AG04450 (cell line): ENCODE measurements around the gene DNASE2B. TPM values are rescaled to one million over a fixed set of nuclear protein-coding genes. Genes with fewer than 3 reads are reported as not detected.
A peak's percentile ranks its signal among the peaks of the same experiment; 100 is the strongest.

ENCODE experiments used
- CTCF ChIA-PET: fragments of 300-600, 350-600 bp; formaldehyde crosslinking; extraction: SDS; loops from one replicate; lab custom pipeline; 2022; ENCODE audit warnings: antibody characterized with exemption, inconsistent platforms; lab: Charles Lee
- POLR2A ChIA-PET: fragments of 350-600 bp; formaldehyde crosslinking; extraction: SDS; loops from one replicate; lab custom pipeline; 2021; ENCODE audit warnings: antibody characterized with exemption, inconsistent platforms; lab: Yijun Ruan, JAX
- DNase-seq: peaks from one replicate; pipeline ENCODE4 v3.0.0-alpha.2; 2011; ENCODE audit warnings: low read depth, low spot score
- H3K27ac ChIP-seq: one replicate; pipeline ENCODE4 v1.5.1; 2012; ENCODE audit warnings: low read depth, low read length, control low read depth
- H3K27me3 ChIP-seq: one replicate; pipeline ENCODE4 v1.6.0; 2012; ENCODE audit warnings: low read length; ENCODE audit not compliant: control insufficient read depth, insufficient read depth
- H3K4me3 ChIP-seq: 2 replicates; pipeline ENCODE4 v1.5.1; 2011; ENCODE audit warnings: mild to moderate bottlenecking, low read depth, low read length, control low read depth
- H3K9me3 ChIP-seq: 2 replicates; pipeline ENCODE4 v1.5.1; 2012; ENCODE audit warnings: low read length; ENCODE audit not compliant: control insufficient read depth, insufficient read depth
- polyA plus RNA-seq: library from polyadenylated mRNA; depleted of rRNA; stranded (reverse); fragments of >200 nt; gene quantifications from 2 replicates; pipeline ENCODE4 v1.2.3, GENCODE V29; 2011
- TF ChIP-seq, protein P1 (sequence below): IDR thresholded peaks from 2 replicates; pipeline ENCODE4 v1.5.1; 2011; ENCODE audit warnings: low read depth, low read length, control low read depth, inconsistent platforms

Gene DNASE2B
- polyA plus RNA-seq, 1 experiment = not detected

DNA sequence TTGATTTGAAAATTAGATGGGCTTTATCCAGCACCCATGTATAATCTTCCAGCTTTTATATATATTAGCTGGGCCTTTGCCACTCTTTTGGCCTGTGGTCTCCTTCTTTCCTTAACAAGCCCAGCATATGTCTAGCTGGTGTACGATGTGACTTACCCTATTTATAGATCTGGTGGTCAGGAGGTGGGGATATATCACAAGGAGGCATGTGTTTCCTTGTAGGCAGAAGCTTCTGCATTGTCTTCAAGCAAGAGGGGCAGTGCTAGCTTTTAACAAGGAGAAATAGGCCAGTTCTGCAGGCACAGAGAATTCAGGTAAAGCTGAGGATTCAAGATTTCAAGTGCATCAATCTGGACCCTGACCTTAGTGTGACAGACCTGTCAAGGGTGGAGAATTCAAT lies 38.0 kb upstream of the DNASE2B start:
- TF ChIP-seq, protein P1, sequence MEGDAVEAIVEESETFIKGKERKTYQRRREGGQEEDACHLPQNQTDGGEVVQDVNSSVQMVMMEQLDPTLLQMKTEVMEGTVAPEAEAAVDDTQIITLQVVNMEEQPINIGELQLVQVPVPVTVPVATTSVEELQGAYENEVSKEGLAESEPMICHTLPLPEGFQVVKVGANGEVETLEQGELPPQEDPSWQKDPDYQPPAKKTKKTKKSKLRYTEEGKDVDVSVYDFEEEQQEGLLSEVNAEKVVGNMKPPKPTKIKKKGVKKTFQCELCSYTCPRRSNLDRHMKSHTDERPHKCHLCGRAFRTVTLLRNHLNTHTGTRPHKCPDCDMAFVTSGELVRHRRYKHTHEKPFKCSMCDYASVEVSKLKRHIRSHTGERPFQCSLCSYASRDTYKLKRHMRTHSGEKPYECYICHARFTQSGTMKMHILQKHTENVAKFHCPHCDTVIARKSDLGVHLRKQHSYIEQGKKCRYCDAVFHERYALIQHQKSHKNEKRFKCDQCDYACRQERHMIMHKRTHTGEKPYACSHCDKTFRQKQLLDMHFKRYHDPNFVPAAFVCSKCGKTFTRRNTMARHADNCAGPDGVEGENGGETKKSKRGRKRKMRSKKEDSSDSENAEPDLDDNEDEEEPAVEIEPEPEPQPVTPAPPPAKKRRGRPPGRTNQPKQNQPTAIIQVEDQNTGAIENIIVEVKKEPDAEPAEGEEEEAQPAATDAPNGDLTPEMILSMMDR = no peak
- Histone ChIP-seq H3K27ac (no peak overlapping the region), H3K9me3 (no peaks in the 10 kb centered on the region), H3K27me3 (no peaks in the 10 kb centered on the region), H3K4me3 (no peak overlapping the region)
- POLR2A ChIA-PET = no interaction called here
- CTCF ChIA-PET = no interaction called here
- DNase-seq = no peak

DNA sequence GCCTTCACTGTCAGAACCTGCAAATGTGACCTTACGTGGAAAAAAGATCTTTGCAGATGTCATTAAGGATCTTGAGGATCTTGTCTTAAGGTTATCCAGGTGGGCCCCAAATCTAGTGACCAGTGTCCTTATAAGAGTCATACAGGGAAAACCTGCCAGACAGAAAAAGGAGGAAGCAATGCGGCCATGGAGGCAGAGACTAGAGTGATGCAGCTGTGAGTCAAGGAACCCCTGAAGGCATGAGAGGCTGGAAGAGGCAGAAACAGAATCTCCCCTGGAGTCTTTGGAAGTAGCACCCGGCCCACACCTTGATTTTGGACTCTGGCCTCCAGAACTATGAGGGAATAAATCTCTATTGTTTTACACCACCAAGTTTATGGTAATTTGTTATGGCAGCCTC lies 36.5 kb upstream of the DNASE2B start:
- POLR2A ChIA-PET = no interaction called here
- TF ChIP-seq, protein P1 = no peak
- Histone ChIP-seq H3K9me3 (no peaks in the 10 kb centered on the region), H3K27me3 (no peaks in the 10 kb centered on the region), H3K4me3 (no peak overlapping the region), H3K27ac (no peak overlapping the region)
- DNase-seq = no peak
- CTCF ChIA-PET = no interaction called here

DNA sequence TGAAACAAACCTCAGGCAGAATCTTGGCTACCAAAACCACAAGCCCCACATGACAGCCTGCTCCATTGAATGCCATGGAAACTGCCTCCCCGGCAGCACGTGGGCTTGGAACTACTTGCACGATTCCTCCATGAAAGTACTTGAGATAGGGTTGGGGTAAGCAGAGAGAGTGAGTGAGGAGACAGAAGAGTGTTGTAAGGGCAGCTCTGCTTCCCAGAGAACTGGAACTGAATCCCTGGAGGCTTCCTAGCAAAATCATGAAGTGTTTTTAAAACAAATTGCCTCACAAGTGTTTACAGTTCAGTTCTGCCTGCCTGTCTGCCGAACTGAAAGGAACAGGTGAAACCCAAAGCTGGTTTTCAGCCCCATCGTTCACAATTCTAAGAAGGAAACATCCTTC lies 35.3 kb upstream of the DNASE2B start:
- TF ChIP-seq, protein P1 = no peak
- no peak for DNase-seq
- Histone ChIP-seq H3K27me3 (no peaks in the 10 kb centered on the region), H3K27ac (no peak overlapping the region), H3K9me3 (peaks cover 3% of the 10 kb centered on the region; the same call in 1 of the 2 replicates), H3K4me3 (no peak overlapping the region)
- CTCF ChIA-PET = no interaction called here
- POLR2A ChIA-PET = no interaction called here

DNA sequence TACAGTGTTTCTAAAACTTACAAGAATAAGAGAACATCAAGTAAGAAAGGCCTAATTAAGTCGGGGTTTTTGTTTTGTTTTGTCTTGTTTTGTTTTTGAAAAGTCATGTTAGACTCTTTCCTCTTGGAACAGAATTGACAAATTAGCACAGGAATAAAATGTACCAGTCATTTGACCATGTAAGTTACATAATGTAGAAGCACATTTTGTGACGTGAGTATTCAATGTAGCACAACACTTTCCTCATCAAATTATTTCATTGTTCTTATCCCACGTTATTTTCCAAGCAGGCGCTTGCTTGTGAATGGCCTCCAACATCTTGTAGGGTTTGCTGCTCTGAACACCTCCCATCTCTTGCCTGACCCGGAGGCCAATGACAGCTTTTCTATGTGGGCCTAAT lies 34.7 kb upstream of the DNASE2B start:
- no peak for DNase-seq
- Histone ChIP-seq H3K27me3 (no peaks in the 10 kb centered on the region), H3K4me3 (no peak overlapping the region), H3K9me3 (peaks cover 8% of the 10 kb centered on the region), H3K27ac (no peak overlapping the region)
- TF ChIP-seq, protein P1 = no peak
- ChIA-PET CTCF (no interaction called here), POLR2A (no interaction called here)

DNA sequence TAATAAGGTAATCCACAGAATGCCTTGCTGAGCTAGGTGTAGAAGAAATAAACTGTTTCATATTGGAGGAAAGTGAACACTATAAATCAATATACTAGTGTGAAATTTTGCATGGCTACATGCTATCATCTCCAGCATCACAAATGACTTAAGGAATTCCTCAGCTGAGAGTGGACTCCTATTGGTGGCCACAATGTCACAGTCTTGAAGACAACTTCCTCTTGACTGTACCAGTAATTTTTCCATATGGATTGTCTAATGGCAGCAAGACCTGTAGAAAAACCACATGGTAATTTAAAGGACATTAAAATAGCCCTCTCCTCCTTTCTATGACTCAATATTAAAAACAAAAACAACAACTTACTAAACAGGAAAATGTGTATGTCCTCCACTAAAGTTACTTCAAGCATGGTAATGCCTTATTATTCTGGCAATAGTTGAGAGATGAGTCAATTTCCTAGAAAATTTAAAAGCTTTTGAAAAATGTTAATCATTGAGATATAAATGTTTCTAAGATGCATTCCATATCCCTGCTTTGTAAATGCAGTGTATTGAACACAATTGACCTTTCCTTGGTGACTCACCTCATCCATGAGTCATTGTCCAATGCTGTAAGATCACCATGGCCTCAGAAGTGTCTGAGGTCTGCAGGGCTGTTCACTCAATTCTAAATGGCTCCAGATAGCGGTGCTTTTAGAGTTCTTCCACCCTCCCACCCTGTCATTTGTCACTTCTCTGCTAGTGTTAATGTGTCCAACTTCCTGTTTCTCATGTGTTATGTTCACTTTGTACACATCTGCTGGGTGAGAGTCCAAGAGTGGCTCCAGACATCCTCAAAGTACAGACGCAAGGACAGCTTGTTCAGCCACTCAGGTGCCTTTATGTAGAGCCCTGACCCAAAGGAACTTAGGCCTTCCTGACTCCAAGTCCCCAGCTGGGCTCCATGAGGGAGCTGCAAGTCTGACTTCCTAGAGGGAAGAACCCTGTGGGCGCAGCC lies 32.8 kb upstream of the DNASE2B start:
- peaks cover 9% of the 10 kb centered on the region for H3K9me3 ChIP-seq
- ChIA-PET POLR2A (interaction anchor here (1.0 to 2.5 kb wide), 3 partner anchors 9 to 14 kb away, joined by 4 to 9 read pairs (median 5); no protein-coding TSS in a partner anchor), CTCF (interaction anchor here (1.0 kb wide), 1 partner anchor 68 kb away, joined by 3 read pairs; no protein-coding TSS in a partner anchor)
- TF ChIP-seq, protein P1 = no peak
- no peak overlapping the region for H3K4me3 ChIP-seq
- no peaks in the 10 kb centered on the region for H3K27me3 ChIP-seq
- peak; percentile 90 for DNase-seq
- peak overlapping the region; percentile 49 for H3K27ac ChIP-seq
